DMS 273 (cell line): Measurements from ENCODE around the gene PDPN.
"Not testable (repeated sequence)": the region's sequence is repeated elsewhere in the genome, so short reads cannot be mapped to it uniquely, and the experiment has no call there.

Source experiments
- DNase-seq: peaks from one replicate; lab custom pipeline; 2025; ENCODE audit not compliant: unreplicated experiment; lab: John Stamatoyannopoulos, UW

PDPN gene, protein sequence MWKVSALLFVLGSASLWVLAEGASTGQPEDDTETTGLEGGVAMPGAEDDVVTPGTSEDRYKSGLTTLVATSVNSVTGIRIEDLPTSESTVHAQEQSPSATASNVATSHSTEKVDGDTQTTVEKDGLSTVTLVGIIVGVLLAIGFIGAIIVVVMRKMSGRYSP

DNA sequence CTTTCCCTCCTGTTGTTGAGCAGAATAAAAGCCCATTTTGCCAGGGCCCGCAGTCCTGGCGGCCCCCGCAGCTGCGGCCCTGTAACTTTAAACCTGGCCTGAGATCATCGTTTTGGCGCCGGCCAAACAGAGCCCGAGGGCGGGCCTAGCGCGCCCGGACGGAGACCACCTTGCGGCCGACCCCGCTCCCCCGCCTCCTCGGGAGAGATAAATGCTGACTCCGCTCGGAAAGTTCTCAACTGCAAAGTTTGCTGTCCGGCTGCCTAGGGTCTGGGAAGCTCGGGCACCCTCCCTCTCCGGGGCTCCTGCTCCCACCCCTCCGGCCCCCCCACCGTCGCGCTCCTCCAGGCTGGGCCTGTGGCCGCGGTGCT lies at the start of gene PDPN:
PDPN (plus strand) TSS at position 238 of the 371 bp plus-strand sequence. CDS start 202 bp downstream, outside the sequence.
- peak; percentile 81 for DNase-seq

DNA sequence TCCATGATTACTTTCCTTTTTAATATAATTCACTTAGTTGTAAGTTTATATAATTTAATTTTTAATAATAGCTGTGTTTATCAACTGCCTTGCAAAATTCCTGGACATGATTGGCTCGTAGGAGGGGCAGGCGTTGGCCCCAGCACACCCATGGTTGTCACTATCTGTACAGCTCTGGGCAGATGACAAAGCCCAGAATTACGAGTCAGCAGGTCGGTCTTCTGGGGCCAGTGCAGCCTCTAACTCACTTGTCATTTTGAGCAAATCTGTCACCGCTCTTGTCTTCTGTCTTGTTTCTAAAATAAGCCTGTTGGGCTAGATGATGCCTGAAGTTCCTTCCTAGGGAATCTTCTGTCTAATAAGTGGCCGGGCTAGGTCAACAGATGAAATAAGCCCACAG lies 48.4 kb upstream of the PDPN start:
- no peak for DNase-seq

DNA sequence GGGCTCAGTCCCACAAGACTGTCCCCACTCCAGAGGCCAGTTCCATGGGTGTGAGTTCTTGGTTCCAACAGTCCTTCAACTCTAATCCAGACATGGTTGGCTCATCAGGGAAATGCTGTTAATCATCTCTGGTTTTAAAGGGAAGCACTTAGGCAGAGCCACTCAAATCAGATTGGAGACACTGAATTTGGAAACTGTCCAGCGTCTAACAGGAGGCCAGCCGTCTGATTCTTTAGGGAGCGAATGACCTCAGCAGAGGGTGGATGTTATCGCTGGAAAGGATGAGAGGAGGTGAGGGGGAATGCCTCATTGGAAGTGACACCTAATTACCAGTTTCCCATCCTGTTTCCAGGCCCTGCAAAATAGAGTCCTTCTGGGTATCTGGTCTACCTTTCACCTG lies 47.1 kb upstream of the PDPN start:
- peak; percentile 47 for DNase-seq

DNA sequence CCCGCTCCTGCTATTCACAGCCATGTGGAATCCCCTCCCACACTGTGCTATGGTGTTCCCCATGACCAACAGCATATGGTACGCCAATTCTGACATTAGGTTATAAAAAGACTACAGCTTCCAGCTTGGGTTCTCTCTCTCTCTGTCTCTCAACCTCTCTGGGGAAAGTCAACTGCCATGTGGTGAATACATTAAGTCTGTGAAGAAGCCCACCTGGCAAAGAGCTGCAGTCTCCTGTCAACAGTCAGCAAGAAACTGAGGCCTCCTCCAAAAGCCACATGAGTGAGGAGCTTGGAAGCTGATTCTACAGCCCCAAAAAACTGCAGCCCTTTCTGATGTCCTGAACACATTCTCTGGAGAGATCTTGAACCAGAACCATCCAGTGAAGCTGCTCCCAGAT lies 44.8 kb upstream of the PDPN start:
- no peak for DNase-seq

DNA sequence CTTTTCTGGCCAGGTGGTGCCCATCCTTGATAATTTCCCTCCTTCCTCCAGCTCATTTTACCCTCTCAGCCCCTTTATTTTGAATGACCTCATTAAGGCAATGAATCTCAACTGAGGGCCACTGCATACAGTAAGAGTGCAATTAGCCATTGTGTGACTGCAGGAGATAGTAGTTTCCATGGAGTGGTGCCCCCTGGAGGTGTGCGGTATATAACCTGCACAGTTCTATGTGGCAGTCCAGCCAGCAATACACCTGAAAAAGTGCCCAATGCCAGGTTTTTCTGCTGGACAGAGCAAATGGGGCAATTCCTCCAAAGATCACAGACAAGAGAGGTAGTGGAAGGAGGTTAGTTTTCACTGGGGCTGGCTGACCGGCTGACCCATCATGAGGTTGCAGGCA lies 43.9 kb upstream of the PDPN start:
- no peak for DNase-seq

DNA sequence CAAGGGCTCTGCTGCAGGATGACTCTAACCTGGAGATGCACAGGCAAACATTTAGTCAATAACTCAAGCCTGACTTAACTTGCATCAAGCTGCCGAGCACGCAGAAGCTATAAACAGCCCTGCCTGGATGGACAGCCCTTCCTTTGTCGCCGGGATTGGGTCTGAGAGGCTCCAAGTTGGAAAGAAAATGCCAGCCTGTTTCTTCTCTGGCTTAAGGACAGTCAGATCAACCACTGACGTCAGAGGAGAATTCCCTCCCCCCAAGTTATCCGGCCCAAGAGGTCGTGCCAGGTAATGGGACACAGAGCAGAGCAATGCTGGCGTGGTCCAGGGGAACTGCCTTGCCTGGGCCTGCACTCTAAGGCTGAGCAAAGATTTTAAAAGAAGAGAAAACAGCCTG lies 42.8 kb upstream of the PDPN start:
- no peak for DNase-seq

DNA sequence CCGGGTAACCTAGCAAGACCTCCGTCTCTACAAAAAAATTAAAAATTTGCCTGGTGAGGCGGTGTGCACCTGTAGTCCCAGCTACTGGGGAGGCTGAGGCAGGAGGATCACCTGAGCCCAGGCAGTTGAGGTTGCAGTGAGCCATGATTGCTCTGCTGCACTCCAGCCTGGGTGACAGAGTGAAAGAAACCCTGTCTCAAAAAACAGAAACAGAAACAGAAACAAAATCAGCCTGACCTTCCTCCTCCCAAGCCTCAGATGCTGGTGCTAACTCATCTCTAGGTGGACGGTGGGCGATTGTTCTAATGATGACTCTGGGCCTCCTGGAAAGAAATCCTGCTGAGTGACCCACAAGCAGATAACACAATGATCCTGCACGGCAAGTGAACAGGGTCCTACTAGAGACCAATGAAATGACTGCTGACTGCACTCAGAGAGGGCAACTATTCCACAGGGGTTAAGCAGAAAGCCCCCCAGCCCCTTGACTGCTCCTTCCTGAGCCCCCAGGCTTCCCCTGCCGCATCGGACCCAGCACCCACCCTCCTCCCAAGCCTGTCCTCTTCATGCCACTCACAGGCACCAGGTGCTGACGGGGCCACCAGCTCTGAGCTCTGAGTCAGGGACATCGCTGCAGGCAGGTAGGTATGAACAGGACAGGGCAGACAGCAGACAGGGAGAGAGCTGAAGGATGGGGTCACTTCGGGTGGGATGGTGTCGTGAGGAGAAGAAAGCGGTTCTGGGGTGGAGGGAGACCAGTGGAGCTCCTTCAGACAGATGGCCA lies 42.0 kb upstream of the PDPN start:
- no peak for DNase-seq

DNA sequence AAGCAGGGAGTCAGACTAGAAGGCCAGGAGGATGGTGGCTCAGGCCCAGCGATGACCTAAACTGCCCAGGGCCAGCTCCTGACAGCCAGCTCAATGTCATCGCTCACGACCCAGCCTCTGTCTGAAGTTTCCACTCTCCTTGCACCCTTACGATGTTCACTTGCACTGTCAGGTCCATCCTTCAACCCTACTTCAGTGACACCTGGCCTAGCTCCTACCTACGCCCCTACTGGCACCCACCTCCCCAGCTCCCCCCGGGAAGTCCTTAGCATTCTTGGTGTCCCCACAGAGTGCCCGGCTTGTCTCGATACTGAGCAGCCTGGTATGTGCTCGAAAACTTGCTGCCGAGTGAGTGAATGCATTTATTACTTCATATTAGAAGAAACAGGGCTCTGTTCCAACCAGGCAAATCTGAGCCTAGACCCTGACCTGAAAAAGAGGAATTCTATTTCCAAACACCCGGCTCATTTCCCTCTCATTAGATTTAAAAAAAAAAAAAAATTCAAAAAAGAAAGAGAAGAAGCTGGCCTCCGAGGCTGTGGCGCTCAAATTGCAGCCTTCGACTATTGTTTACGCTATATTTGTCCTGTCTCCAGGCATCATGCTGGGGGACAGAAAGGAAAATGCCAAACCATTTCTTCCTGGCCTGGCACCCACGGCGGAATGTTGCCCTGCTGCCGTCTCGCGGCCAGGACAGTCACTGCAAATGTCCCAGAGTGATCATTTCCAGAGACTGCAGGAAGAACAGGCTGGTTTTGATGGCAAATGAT lies 40.0 kb upstream of the PDPN start:
- peak; percentile 62 for DNase-seq

DNA sequence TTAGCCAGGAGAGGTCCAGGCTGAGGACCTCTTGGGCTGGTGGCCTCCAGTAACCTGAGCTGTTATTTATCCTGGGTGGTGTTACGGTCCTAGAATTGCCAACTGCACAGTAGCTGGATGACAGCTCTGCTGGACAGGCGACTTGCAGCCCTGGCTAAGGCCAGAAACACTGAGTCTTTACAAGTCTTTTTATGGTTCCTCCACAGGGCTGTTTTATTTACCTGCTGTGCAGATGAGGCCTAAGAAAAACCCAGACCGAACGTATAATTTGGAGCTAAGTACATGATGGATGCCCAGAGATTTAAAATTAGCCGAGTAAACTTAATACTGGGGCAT lies 39.4 kb upstream of the PDPN start:
- no peak for DNase-seq

DNA sequence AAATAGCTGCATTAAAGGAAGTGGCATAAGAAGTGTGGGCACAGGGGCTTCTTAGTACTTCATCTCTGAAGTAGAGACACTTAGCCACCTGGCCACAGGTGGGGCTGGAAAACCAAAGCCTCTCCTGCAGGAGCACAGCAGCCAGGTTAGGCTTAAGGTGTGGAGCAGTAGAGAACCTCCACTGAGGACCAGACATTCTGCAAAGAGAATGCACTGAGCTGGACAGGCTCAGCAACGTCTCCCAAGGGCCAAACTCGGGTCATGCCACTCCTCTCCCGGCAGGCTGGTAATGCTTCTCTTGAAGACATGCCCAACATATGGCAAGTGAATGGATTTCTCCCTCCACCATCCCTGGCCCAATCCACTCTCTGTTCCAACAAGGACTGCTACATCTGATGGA lies 36.8 kb upstream of the PDPN start:
- no peak for DNase-seq

DNA sequence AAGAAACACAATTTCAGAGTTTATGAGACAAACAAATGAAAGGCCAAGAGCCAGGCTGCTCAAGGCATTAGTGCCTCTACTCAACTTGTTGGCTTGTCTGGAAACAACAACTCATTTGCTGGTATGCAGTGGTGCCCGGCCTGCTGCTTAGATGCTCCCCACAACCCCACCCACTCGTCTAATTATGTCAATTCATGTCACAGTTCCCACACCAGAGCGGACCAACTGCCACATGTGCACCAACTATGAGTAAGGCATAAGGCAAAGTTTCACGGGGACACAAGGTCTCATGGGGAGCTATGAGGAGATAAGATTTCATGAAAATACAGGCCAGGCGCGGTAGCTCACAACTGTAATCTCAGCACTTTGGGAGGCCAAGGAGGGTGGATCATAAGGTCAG lies 35.4 kb upstream of the PDPN start:
- DNase-seq = no peak

DNA sequence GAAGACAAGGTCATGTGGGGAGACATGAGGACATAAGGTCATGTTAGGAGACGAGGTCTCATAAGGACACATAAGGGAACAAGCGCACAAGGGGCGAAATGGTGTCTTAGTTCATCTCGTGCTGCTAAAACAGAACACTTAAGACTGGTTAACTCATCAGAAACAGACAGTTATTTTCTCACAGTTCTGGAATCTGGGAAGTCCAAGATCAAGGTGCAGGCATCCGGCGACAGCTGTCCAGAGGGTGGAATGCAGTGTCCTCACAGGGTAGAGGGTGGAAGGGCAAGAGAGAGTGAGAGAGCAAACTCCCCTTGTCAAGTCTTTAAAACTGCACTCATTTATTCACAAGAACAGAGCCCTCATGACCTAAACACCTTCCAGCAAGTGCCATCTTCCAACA lies 34.6 kb upstream of the PDPN start:
- no peak for DNase-seq

DNA sequence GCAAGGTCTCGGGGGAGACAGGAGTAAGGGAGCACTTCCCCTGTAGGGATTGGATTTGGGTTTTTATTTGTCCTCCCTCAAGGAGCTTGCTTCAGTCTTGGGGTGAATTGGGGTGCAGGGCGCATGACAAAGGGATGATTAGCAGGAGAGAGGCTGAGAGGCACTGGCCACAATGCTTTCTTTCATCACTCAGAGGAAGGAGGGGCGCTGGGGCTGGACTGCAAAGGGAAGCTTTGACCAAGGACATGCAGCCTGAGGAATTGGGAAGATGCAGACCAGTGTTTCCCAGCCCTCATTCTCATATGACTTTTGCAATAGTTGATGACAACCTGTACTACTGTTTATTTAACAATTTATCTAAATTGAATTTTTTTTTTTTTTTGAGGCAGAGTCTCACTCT lies 34.1 kb upstream of the PDPN start:
- no peak for DNase-seq

DNA sequence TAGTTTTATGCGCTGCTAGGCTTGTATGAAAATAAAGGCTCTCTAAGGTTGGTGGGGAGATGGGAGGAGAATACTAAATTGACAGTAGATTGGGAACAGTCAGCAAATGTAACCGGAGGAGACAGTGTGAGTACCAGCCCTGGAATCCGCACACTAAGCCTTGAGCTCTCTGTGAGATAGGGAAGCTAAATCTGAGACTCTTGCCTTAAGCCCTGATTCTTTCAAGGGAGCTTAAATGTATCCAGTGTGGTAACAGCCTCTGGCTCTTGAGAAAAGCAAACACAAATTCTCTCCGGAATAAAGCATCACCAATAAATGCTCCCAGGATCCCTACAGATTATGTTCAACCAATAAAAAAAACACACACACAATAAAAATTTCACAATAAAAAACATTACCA lies 33.0 kb upstream of the PDPN start:
- no peak for DNase-seq

DNA sequence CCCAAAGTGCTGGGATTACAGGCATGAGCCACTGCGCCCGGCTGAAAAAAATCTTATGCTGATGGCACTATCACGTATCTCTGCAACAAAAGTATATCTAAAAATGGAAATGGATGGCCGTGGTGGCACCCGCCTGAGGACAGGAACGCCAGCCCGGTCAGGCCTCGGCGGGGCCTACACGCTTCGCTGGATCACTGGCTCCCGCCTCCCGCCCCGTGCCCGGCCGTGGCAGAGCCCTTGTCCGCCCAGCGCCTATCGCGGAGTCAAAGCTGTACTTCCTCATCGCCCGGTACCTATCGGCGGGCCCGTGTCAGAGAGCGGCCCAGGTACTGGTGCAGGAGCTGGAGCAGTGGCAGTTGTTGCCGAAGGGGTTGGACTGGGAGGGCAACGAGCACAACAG lies 28.8 kb upstream of the PDPN start:
- DNase-seq = no peak

DNA sequence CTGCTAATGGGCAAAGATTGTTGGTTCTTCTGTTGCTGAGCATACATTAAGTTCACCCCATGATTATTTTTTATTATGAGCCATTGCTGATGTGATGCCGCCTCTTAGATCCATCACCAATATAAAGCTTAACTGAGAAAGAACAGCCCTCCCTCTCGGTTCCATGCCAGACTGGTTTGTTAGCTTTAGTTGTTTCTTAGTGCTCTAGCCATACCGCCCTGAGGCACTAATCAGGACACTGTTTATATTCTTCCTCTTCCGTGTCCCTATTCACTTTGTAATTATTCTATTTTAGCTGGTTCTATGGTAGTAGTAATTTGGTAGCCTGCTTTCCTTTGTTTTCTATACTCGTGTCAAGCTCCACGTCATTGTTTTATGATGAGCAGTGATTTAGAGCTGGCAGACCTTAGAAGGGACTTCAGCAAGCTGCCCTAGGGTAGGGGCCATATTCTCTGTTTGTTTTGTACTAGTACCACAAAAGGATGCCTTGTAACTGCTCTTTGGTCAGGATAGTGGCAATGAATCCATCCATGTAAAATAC lies 27.3 kb upstream of the PDPN start:
- no peak for DNase-seq

DNA sequence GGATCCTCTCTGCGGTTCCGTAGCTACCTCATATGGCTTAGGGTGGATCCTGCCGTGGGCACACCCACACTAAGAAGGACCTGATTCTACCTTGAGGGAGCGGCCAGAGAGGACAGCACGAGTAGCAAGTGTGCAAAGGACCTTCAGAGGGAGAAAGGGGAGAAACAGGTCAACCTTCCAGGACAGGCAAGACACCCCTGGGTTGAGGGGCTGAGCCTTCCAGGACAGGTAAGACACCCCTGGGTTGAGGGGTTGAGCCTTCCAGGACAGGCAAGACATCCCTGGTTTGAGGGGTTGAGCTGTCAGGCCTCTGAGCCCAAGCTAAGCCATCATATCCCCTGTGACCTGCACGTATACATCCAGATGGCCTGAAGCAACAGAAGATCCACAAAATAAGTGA lies 23.1 kb upstream of the PDPN start:
- DNase-seq = no peak

DNA sequence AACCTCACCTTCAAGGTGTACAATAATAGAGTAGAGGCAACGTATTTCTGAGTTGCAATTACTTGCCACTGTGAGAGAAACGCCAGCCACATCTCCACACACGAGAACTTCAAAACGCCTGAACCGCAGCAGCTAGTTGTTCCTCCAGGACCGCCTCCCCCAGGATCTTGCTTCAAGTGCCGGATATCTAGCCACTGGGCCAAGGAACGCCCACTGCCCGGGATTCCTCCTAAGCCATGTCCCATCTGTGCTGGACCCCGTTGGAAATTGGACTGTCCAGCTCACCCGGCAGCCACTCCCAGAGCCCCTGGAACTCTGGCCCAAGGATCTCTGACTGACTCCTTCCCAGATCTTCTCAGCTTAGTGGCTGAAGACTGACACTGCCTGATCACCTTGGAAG lies 20.7 kb upstream of the PDPN start:
- DNase-seq = not testable (repeated sequence)

DNA sequence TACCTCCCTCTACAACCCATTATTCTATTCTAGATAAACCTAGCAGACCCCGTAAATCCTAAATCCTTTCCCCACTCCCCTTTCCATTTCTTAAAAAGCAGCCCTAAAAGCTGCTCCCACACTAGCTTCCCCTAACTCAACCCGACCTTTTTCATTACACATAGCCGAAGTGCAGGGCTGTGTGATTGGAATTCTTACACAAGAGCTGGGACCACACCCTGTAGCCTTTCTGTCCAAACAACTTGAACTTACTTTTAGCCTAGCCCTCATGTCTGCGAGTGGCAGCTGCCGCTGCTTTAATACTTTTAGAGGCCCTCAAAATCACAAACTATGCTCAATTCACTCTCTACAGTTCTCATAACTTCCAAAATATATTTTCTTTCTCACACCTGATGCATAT lies 19.6 kb upstream of the PDPN start:
- DNase-seq = no peak

DNA sequence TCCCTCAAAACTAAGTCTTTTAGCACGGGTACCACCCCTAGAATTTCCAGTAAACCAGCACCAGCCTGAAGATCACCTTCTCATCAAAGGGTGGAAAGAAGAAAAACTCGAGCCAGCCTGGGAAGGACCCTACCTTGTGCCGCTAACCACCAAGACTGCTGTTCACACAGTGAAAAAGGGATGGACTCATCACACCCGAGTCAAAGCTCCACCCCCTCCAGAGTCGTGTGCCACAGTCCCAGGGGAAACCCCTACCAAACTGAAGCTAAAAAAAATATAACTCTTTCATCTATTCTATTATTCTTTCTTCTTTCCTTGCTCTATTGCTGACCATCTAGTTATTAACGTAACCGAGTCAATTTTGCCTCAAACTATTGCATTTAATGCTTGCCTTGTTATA lies 13.2 kb upstream of the PDPN start:
- not testable (repeated sequence) for DNase-seq

DNA sequence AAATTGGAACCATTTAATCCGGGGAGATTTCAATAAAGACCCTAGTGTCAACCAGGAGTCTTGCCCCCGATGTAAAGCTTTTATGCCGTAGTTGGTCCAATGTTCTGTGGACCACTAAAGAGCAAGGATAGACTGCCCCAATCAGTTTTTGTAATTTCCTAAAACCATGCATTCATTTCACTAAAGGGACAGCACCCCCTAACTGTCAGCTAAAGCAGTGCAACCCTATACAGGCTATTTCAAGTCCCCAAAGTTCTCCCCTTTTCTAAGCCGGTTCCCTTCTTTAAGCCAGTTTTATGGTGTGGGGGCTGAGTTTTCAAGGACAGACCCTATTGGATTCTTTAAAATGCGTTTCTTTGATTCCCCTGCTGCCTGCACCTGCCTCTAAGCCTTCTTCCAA lies 12.7 kb upstream of the PDPN start:
- DNase-seq = peak; percentile 19

DNA sequence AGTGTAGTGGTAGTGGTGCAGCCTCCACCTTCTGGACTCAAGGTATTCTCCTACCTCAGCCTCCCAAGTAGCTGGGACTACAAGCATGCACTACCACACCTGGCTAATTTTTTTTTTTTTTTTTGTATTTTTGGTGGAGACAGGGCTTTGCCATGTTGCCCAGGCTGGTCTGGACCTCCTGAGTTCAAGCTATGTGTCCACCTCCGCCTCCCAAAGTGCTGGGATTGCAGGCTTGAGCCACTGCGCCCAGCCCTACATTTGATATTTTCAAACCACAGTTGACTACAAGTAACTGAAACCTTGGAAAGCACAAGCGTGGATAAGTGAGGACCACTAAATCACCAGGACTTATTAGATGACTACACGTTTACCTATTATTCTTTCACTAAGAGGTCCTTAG lies 10.0 kb upstream of the PDPN start:
- DNase-seq = no peak
